ENCODE data around the gene SLC16A6.

DNA sequence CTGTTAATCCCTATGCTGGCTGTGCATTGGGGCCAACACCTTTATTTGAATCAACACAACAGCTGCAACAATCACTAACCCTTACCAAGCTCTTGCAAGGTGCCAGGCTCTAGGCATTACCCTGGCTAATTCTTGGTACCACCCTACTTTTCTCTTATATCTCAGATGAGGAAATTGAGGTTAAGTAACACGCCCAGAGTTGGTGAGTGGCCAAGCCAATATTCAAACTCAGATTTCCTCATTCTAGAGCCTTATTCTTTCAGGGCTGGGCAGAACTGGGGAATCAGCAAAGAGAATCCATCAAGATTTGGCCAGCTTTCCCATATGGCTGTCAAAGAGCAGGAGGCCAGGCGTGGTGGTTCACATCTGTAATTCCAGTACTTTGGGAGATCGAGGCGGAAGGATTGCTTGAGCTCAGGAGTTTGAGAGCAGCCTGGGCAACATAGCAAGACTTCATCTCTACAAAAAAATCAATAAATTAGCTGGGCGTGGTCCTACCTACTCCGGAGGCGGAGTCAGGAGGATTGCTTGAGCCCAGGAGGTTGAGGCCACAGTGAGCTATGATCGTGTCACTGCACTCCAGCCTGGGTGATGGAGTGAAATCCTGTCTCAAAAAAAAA, 24.1 kb upstream of the SLC16A6 start:
- no peak for TF ChIP-seq POLR2AphosphoS5 (IDR thresholded peaks at IDR 0.05; ENCODE audit: low read depth, low read length)
- no peak for TF ChIP-seq CHD2 (IDR thresholded peaks at IDR 0.05; ENCODE audit: low read length, partially characterized antibody)
- TF ChIP-seq, protein P1, sequence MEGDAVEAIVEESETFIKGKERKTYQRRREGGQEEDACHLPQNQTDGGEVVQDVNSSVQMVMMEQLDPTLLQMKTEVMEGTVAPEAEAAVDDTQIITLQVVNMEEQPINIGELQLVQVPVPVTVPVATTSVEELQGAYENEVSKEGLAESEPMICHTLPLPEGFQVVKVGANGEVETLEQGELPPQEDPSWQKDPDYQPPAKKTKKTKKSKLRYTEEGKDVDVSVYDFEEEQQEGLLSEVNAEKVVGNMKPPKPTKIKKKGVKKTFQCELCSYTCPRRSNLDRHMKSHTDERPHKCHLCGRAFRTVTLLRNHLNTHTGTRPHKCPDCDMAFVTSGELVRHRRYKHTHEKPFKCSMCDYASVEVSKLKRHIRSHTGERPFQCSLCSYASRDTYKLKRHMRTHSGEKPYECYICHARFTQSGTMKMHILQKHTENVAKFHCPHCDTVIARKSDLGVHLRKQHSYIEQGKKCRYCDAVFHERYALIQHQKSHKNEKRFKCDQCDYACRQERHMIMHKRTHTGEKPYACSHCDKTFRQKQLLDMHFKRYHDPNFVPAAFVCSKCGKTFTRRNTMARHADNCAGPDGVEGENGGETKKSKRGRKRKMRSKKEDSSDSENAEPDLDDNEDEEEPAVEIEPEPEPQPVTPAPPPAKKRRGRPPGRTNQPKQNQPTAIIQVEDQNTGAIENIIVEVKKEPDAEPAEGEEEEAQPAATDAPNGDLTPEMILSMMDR (IDR thresholded peaks at IDR 0.05), result no peak
- no peak for TF ChIP-seq EZH2phosphoT487 (IDR thresholded peaks at IDR 0.05; ENCODE audit: borderline replicate concordance, low read depth)
- TF ChIP-seq RFX5 (IDR thresholded peaks at IDR 0.05; ENCODE audit: low read length), result no peak
- TF ChIP-seq, protein P2, sequence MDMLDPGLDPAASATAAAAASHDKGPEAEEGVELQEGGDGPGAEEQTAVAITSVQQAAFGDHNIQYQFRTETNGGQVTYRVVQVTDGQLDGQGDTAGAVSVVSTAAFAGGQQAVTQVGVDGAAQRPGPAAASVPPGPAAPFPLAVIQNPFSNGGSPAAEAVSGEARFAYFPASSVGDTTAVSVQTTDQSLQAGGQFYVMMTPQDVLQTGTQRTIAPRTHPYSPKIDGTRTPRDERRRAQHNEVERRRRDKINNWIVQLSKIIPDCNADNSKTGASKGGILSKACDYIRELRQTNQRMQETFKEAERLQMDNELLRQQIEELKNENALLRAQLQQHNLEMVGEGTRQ (IDR thresholded peaks at IDR 0.05; ENCODE audit: borderline replicate concordance, low read depth, low read length), result no peak
